T-helper 1 cell (primary cell): ENCODE results near the gene CREB3L2.
"Not testable (repeated sequence)": the region's sequence is repeated elsewhere in the genome, so short reads cannot be mapped to it uniquely, and the experiment has no call there.

Experiments
- DNase-seq, 5 donors: peaks; one replicate each; pipeline ENCODE4 v3.0.0-alpha.2; 2012 to 2020

Gene CREB3L2

GRCh38 chr7:137831555-137831954 is 170.3 kb downstream of the CREB3L2 start:
- not testable (repeated sequence) for DNase-seq

- DNase-seq, result no peak
Measured at GRCh38 chr7:137829337-137829992, 172.4 kb downstream of the CREB3L2 start.

GRCh38 chr7:137828456-137828855 is 173.4 kb downstream of the CREB3L2 start:
- DNase-seq, result no peak

- no peak for DNase-seq
Measured at GRCh38 chr7:137825489-137825888, 176.4 kb downstream of the CREB3L2 start.
